K562 (cell line): ENCODE results near the gene CD34. TPM values are rescaled to one million over a fixed set of nuclear protein-coding genes. Genes with fewer than 3 reads are reported as not detected.
A peak's percentile ranks its signal among the peaks of the same experiment; 100 is the strongest.

Experiments
- ATAC-seq: fragments of 200-7000 bp; cut with Tn5 transposase; 3 replicates; pipeline ENCODE4 v1.9.1; 2020; ENCODE audit warnings: moderate library complexity
- BruUV-seq: library from RNA; stranded (reverse); fragments of 400-500 nt; replicated peaks from 2 replicates; lab custom pipeline; 2021; lab: Mats Ljungman, UMichigan
- CTCF ChIA-PET: fragments of 300-600 bp; formaldehyde crosslinking; extraction: SDS; loops from one replicate; lab custom pipeline; 2021; ENCODE audit warnings: low intra/inter-chr PET ratio; lab: Yijun Ruan, JAX
- POLR2A ChIA-PET: fragments of 300-600, 350-650 bp; sonication (Branson Sonifier 250); formaldehyde crosslinking; extraction: SDS; loops from one replicate; lab custom pipeline; 2021; ENCODE audit warnings: antibody characterized with exemption, inconsistent platforms; lab: Yijun Ruan, JAX
- DNase-seq, 4 experiments: peaks; one replicate each; pipeline versions ENCODE4 v3.0.0 to v3.0.0-alpha.2; 2011 to 2018; ENCODE audit warnings: low spot score in 3 of 4, mixed read lengths in 3 of 4; ENCODE audit errors: extremely low read depth in 1 of 4
- FAIRE-seq: peaks from 2 replicates; lab custom pipeline; 2011; peaks lifted over from hg19 to GRCh38; lab: Jason Lieb, UNC
- H2AFZ ChIP-seq: 2 replicates; pipeline ENCODE4 v1.6.0; 2011; ENCODE audit warnings: low read depth, low read length, control low read depth, inconsistent platforms
- H3K27ac ChIP-seq: fragments of 200-600 bp; 3 replicates; pipeline ENCODE4 v1.8.0; 2011; ENCODE audit warnings: low read depth, mild to moderate bottlenecking, control low read depth, inconsistent platforms, low read length, moderate library complexity, mixed read lengths; ENCODE audit errors: extremely low read depth
- H3K27me3 ChIP-seq, 2 experiments: fragments of 300-600 bp in 1 of 2; 2 replicates in 1 of 2; 3 replicates in 1 of 2; pipeline versions ENCODE4 v1.6.0 to v1.8.0; 2011; ENCODE audit warnings: inconsistent platforms in 2 of 2, low read length in 2 of 2, mild to moderate bottlenecking in 1 of 2, mixed read lengths in 1 of 2, moderate library complexity in 1 of 2; ENCODE audit not compliant: control insufficient read depth in 2 of 2, insufficient read depth in 2 of 2
- H3K36me3 ChIP-seq: fragments of 300-600 bp; 3 replicates; pipeline ENCODE4 v1.8.0; 2011; ENCODE audit warnings: mild to moderate bottlenecking, low read length, inconsistent platforms; ENCODE audit not compliant: control insufficient read depth, insufficient read depth
- H3K4me1 ChIP-seq, 2 experiments: fragments of 200-600 bp in 1 of 2; replicated peaks in 1 of 2; 2 replicates in 1 of 2; 3 replicates in 1 of 2; pipeline versions ENCODE4 v1.5.1 to v1.8.0; 2011; ENCODE audit warnings: inconsistent platforms in 2 of 2, low read length in 2 of 2, mild to moderate bottlenecking in 1 of 2, mixed read lengths in 1 of 2, moderate library complexity in 1 of 2; ENCODE audit not compliant: control insufficient read depth in 2 of 2, insufficient read depth in 2 of 2
- H3K4me2 ChIP-seq: 2 replicates; pipeline ENCODE4 v1.6.1; 2011; ENCODE audit warnings: low read length, control low read depth, inconsistent platforms, mixed read lengths; ENCODE audit not compliant: insufficient read depth
- H3K4me3 ChIP-seq: fragments of 200-600 bp; sonication (generic), shearing (Covaris generic); 2 replicates; pipeline ENCODE4 v1.5.1; 2016; ENCODE audit warnings: control low read depth, inconsistent platforms
- H3K79me2 ChIP-seq: fragments of 200-600 bp; 3 replicates; pipeline ENCODE4 v1.8.0; 2011; ENCODE audit warnings: low read length, inconsistent platforms; ENCODE audit not compliant: control insufficient read depth, insufficient read depth
- H3K9ac ChIP-seq, 2 experiments: 2 replicates each; pipeline versions ENCODE4 v1.6.0 to v1.6.1; 2011; ENCODE audit warnings: low read depth in 2 of 2, low read length in 2 of 2, control low read depth in 1 of 2, inconsistent platforms in 1 of 2, mild to moderate bottlenecking in 1 of 2, mixed read lengths in 1 of 2; ENCODE audit not compliant: insufficient read depth in 1 of 2
- H3K9me1 ChIP-seq: one replicate; pipeline ENCODE4 v1.6.0; 2011; ENCODE audit warnings: inconsistent platforms, mild to moderate bottlenecking, low read length, moderate library complexity; ENCODE audit not compliant: control insufficient read depth, insufficient read depth
- H3K9me3 ChIP-seq: replicated peaks from 2 replicates; pipeline ENCODE4 v1.5.1; 2011; ENCODE audit warnings: low read depth, low read length, inconsistent platforms; ENCODE audit not compliant: control insufficient read depth, insufficient read depth
- H4K20me1 ChIP-seq: replicated peaks from 2 replicates; pipeline ENCODE4 v1.6.1; 2011; ENCODE audit warnings: low read length, inconsistent platforms, mixed read lengths; ENCODE audit not compliant: control insufficient read depth, insufficient read depth
- DMBX1 ChIP-seq: fragments of 250-450 bp; sonication (Bioruptor Pico); IDR thresholded peaks from 2 replicates; pipeline ENCODE4 v1.8.0; 2022; ENCODE audit warnings: inconsistent platforms, mild to moderate bottlenecking, moderate library complexity, borderline replicate concordance
- EP300 ChIP-seq: IDR thresholded peaks from 2 replicates; pipeline ENCODE4 v1.6.1; 2012; ENCODE audit warnings: low read length, improper control_type of control experiment
- HDAC2 ChIP-seq: fragments of 450-650 bp; IDR thresholded peaks from 2 replicates; pipeline ENCODE4 v1.6.1; 2016; ENCODE audit warnings: mild to moderate bottlenecking
- HMG20B ChIP-seq: fragments of 250-450 bp; sonication (Bioruptor Pico); IDR thresholded peaks from 2 replicates; pipeline ENCODE4 v1.5.0; 2021; ENCODE audit warnings: mild to moderate bottlenecking
- MTA3 ChIP-seq: fragments of 450-650 bp; formaldehyde crosslinking; IDR thresholded peaks from 2 replicates; pipeline ENCODE4 v1.6.1; 2017; ENCODE audit warnings: mild to moderate bottlenecking, borderline replicate concordance
- MXI1 ChIP-seq: IDR thresholded peaks from 2 replicates; pipeline ENCODE4 v1.6.1; 2011; ENCODE audit warnings: low read depth, mild to moderate bottlenecking, improper control_type of control experiment, low read length
- NCOA4 ChIP-seq: fragments of 450-650 bp; IDR thresholded peaks from 2 replicates; pipeline ENCODE4 v1.6.1; 2018; ENCODE audit warnings: mild to moderate bottlenecking; ENCODE audit not compliant: partially characterized antibody
- RFX7 ChIP-seq: fragments of 250-450 bp; sonication (Bioruptor Pico); IDR thresholded peaks from 2 replicates; pipeline ENCODE4 v1.5.1; 2021; ENCODE audit warnings: mild to moderate bottlenecking
- TCF7L2 ChIP-seq: fragments of 150-350 bp; IDR thresholded peaks from 2 replicates; pipeline ENCODE4 v1.6.1; 2016; ENCODE audit warnings: low read depth, mild to moderate bottlenecking, low read length, moderate library complexity
- ZEB2 ChIP-seq: fragments of 450-650 bp; IDR thresholded peaks from 2 replicates; pipeline ENCODE4 v1.6.1; 2016
- ZKSCAN3 ChIP-seq: fragments of 250-450 bp; sonication (Bioruptor Pico); IDR thresholded peaks from 2 replicates; pipeline ENCODE4 v1.4.0; 2020
- ZNF311 ChIP-seq: fragments of 250-450 bp; sonication (Bioruptor Pico); IDR thresholded peaks from 2 replicates; pipeline ENCODE4 v1.4.0; 2020; ENCODE audit warnings: mild to moderate bottlenecking, moderate library complexity
- ZNF316 ChIP-seq: fragments of 450-650 bp; IDR thresholded peaks from 2 replicates; pipeline ENCODE4 v1.6.1; 2016
- ZNF586 ChIP-seq: fragments of 450-650 bp; formaldehyde crosslinking; conservative IDR thresholded peaks from 2 replicates; pipeline ENCODE4 v1.4.0; 2020; ENCODE audit warnings: mild to moderate bottlenecking, moderate library complexity
- ZSCAN29 ChIP-seq: fragments of 450-650 bp; IDR thresholded peaks from 2 replicates; pipeline ENCODE4 v1.6.1; 2017
- WGBS: fragments of 100-300 bp; shearing (Covaris generic); methylation state at CpG from one replicate; pipeline ENCODE4 v1.1.6; 2016; ENCODE audit warnings: low coverage, mixed read lengths; ENCODE audit not compliant: insufficient coverage; ENCODE audit errors: missing lambda C conversion rate; 5-methylcytosine and 5-hydroxymethylcytosine counted together
- in situ Hi-C: fragments of 300-500 bp; cut with MboI; formaldehyde crosslinking; loops from 4 replicates; pipeline ENCODE4 v1.15.0; 2018; ENCODE audit warnings: inconsistent platforms, mixed read lengths
- intact Hi-C: fragments of 100-400 bp; cut with micrococcal nuclease; formaldehyde crosslinking; loops from 2 replicates; pipeline ENCODE4 v1.14.2; 2022
- polyA plus RNA-seq, 8 experiments: library from polyadenylated mRNA; depleted of rRNA in 4 of 8; stranded (reverse) in 5 of 8; unstranded in 3 of 8; fragments of >200 nt; fragmentation: Nextera tagmentation in 2 of 8; fragmentation: Illumina TruSeq in 1 of 8; extraction: Ambion mirVana in 2 of 8; extraction: Trizol in 1 of 8; gene quantifications; 2 replicates each; pipeline versions ENCODE4 v1.2.1 to v1.2.3, GENCODE V29; 2011 to 2014; ENCODE audit warnings: inconsistent platforms in 1 of 8, missing spikeins in 1 of 8
- total RNA-seq, 7 experiments: library from RNA; depleted of rRNA in 6 of 7; stranded (reverse); fragments of >200 nt in 6 of 7; fragmentation: Illumina TruSeq in 2 of 7; extraction: Trizol in 2 of 7; gene quantifications; 2 replicates each; pipeline versions ENCODE4 v1.2.1 to v1.2.3, GENCODE V29; 2011 to 2021; ENCODE audit warnings: low replicate concordance in 1 of 7

CD34 gene
- total and polyA plus RNA-seq, 9 of the 15 experiments (the other 6 are each of a cell fraction or from before 2014, with no cell fraction given) = not detected

DNA sequence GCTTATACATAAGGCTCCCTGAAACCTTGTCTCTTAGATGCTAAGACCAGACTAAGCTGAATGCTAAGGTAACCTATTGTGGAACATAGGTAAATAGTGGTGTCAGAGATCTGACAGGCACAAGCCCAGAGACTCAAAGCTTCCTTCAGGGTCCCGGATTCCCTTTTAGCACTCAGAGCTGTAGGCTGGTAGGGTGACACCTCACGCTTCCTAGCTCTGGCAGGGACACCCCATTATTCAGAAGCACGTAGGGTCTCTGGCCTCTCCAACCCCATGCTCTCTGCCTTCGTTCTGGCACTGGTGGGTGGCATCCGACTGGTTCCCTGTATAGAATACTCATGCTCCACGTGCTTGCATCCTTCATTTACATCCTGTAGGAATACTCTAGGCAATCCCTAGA, 68.4 kb downstream of the CD34 start (continued):
- TF ChIP-seq EP300 = no peak
- no peak for TF ChIP-seq TCF7L2
- TF ChIP-seq HDAC2 = no peak
- no peak for TF ChIP-seq MTA3
- no peak for TF ChIP-seq ZSCAN29

GRCh38 chr1:207841901-207842300, 69.0 kb downstream of the CD34 start:
- no peak for FAIRE-seq
- peaks cover 7% of the 10 kb centered on the region; the same call in 2 of the 3 replicates for H3K79me2 ChIP-seq

More at GRCh38 chr1:207841901-207842300, 69.0 kb downstream of the CD34 start:
- H3K9me1 ChIP-seq = no peaks in the 10 kb centered on the region
- H3K4me1 ChIP-seq = peaks cover 9 to 15% of the 10 kb centered on the region in 2 experiments
- POLR2A ChIA-PET = interaction anchor here (0.7 to 2.4 kb wide), 6 partner anchors 11 to 382 kb away, joined by 3 to 9 read pairs (median 4); no protein-coding TSS in a partner anchor
- H4K20me1 ChIP-seq = no peaks in the 10 kb centered on the region
- no peak overlapping the region for H3K4me2 ChIP-seq
- TF ChIP-seq ZKSCAN3 (no peak), ZNF586 (no peak), ZEB2 (no peak), HMG20B (no peak), DMBX1 (no peak), RFX7 (CRISPR knock-in tag) (no peak), NCOA4 (no peak), TCF7L2 (no peak), ZNF311 (no peak), MXI1 (no peak), ZNF316 (no peak)
- TF ChIP-seq, all 486 proteins: peak for 0
- Histone ChIP-seq H3K27ac (no peak overlapping the region), H3K36me3 (peaks cover 2% of the 10 kb centered on the region; the same call in 2 of the 3 replicates), H3K9me3 (no peaks in the 10 kb centered on the region), H2AFZ (no peak overlapping the region), H3K27me3 (no peaks in the 10 kb centered on the region), H3K9ac (0 out of 4 replicates have a peak overlapping the region, but pooled peaks of 1 of the 2 experiments have one; percentile 42), H3K4me3 (no peak overlapping the region)
- 40% methylated on average over 4 of the region's 4 CpGs for WGBS
- in situ Hi-C loops = no loop called here
- DNase-seq (no peak), ATAC-seq (no peak)
- no TSS peak for BruUV-seq
- intact Hi-C loops = no loop called here
- CTCF ChIA-PET = no interaction called here
